Measurements from ENCODE around the gene CIZ1. TPM values are rescaled to one million over a fixed set of nuclear protein-coding genes. Genes with fewer than 3 reads are reported as not detected.

The CIZ1 gene
- total RNA-seq, 1 donor from 2014 or later = 56.7 TPM

DNA sequence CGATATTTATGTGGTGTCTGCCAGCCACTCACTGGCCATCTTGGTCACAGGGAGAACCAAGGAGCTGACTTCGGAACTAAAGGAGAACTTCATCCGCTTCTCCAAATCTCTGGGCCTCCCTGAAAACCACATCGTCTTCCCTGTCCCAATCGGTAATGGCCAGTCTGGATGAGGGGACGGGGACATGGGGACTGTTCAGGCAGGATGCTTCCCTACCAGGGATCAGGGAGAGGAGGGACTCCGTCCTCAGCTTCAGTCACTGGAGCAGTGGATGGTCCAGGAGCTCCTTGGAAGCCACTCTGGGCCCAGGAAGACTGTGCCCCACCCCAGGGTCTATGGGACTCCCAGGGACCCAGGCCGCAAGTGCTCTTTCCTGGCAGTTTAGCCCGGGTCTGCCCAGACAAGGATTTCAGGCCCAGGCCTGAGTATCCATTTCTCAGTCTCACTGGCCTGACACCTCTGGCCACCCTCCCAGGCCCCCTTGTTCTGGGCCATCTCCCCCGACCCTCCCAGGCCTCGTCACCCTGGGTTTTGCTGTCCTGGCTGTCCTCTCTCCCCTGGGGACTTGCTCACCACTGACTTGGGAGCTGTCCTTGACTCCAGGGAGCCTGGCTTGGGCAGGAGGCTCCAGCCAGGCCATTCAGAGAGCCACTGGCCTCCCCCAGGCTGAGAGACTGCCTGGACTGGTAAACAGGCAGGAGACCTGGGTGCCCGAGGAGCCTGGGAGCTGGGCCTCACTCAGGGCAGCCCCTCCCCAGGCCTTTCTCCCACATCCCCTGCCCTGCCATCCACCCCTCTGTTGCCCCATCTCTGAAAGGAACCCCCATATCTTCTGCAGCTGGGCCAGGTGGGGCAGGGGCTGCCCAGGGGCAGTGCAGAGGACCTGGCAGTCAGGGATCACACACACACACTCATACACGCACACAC is 39.0 kb downstream of the CIZ1 start:
- DNase-seq (ENCODE audit: low read depth) = no peak
- H3K4me3 ChIP-seq (ENCODE audit: low read depth, low read length) = no peak overlapping the region
- TF ChIP-seq, protein P1, sequence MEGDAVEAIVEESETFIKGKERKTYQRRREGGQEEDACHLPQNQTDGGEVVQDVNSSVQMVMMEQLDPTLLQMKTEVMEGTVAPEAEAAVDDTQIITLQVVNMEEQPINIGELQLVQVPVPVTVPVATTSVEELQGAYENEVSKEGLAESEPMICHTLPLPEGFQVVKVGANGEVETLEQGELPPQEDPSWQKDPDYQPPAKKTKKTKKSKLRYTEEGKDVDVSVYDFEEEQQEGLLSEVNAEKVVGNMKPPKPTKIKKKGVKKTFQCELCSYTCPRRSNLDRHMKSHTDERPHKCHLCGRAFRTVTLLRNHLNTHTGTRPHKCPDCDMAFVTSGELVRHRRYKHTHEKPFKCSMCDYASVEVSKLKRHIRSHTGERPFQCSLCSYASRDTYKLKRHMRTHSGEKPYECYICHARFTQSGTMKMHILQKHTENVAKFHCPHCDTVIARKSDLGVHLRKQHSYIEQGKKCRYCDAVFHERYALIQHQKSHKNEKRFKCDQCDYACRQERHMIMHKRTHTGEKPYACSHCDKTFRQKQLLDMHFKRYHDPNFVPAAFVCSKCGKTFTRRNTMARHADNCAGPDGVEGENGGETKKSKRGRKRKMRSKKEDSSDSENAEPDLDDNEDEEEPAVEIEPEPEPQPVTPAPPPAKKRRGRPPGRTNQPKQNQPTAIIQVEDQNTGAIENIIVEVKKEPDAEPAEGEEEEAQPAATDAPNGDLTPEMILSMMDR (conservative IDR thresholded peaks at IDR 0.05; ENCODE audit: low read depth, low read length) = no peak

DNA sequence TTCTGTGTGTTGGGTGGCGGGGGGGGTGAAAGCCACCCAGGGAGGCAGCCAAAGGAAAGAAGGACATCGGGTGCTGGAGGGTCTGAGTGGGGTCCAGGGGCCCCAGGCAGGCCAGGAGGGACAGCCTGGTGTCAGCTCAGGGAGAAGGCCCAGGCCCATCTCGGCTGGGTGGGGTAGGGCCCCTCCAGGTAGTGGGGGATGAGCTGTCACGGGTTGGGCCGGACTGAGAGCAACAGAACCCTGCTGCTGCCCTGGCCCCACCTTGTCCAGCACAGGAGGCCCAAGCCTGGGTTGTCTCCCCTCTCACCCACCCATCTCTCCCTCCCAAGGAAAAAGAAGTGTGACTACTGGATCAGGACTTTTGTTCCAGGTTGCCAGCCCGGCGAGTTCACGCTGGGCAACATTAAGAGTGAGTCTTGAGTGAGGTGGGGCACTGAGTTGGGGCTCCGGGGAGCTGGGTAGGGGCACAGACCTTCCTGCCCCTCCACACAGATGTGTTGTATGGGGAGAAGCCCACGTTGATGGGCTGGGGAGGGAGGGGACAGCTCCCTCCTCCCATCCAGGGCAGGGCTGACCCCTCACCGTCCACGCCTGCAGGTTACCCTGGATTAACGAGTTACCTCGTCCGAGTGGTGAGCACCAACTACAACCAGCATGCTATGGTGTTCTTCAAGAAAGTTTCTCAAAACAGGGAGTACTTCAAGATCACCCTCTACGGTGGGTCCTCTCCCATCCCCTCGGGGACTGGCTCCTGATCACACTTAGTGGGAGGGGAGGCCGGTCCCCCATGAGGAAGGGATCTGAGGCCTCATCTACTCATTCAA is 39.9 kb downstream of the CIZ1 start:
- no peak for DNase-seq (ENCODE audit: low read depth)
- TF ChIP-seq, protein P1 (conservative IDR thresholded peaks at IDR 0.05; ENCODE audit: low read depth, low read length) = no peak
- no peak overlapping the region for H3K4me3 ChIP-seq (ENCODE audit: low read depth, low read length)

DNA sequence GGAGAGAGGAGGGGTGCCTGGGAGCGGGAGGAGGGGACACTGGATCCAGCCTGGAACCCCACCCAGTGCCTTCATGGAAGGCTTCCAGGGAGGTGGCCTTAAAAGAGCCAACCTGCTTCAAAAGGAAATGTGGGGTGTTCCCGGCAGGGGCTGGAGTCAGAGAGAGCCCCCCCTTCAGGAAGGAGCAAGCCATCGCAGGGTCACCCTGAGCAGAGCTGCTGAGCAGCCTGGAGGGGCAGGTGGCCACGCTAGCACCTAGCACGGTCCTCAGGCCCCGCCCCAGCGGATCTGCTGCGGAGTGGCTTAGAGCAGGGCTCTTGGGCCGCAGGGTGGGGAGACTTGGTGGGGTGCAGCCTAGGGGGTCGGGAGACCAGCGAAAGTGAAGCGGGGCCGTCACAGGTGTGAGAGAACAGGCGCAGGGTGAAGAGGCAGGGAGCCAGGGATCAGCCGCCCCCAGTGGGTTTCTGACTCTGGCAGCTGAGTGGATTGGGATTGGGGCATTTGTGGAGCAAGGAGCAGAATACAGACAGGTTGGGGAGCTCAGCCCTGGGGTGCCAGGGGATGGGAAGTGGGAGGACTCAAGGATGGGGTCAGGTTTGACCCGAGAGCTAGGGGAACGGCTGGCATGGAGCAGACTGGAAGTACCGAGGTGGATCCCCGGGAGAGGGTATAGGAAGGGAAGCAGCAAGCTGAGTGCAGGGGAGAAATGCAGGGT is 40.6 kb downstream of the CIZ1 start:
- DNase-seq (ENCODE audit: low read depth) = no peak
- H3K4me3 ChIP-seq (ENCODE audit: low read depth, low read length) = no peak overlapping the region
- TF ChIP-seq, protein P1 (conservative IDR thresholded peaks at IDR 0.05; ENCODE audit: low read depth, low read length) = peak; percentile 30

DNA sequence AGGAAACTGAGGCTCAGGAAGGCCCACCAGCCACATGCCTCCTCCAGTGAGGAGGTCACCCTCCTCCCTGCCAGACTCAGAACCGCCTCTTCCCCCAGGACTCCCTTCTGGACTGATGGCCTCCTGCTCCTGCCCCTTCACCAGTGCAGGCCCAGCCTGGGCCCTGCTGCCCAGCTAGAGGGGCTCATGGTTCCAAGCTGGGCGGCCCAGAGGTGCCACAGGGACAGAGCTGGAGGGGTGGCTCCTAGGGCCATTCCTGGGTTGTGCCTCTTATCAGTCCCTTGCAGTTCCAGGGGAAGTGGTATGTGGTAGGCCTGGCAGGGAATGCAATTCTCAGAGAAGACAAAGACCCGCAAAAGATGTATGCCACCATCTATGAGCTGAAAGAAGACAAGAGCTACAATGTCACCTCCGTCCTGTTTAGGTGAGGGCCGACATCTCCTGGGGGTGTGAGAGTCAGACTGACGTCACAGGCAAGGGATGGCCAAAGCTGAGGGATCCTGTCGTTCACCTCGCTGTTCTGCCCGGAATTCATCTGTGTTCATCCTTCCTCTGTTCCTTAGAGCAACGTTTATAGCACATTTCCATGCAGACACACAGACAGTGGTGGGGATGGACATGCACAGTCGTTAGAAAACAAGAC is 41.3 kb downstream of the CIZ1 start:
- TF ChIP-seq, protein P1 (conservative IDR thresholded peaks at IDR 0.05; ENCODE audit: low read depth, low read length) = no peak
- no peak for DNase-seq (ENCODE audit: low read depth)
- H3K4me3 ChIP-seq (ENCODE audit: low read depth, low read length) = no peak overlapping the region

DNA sequence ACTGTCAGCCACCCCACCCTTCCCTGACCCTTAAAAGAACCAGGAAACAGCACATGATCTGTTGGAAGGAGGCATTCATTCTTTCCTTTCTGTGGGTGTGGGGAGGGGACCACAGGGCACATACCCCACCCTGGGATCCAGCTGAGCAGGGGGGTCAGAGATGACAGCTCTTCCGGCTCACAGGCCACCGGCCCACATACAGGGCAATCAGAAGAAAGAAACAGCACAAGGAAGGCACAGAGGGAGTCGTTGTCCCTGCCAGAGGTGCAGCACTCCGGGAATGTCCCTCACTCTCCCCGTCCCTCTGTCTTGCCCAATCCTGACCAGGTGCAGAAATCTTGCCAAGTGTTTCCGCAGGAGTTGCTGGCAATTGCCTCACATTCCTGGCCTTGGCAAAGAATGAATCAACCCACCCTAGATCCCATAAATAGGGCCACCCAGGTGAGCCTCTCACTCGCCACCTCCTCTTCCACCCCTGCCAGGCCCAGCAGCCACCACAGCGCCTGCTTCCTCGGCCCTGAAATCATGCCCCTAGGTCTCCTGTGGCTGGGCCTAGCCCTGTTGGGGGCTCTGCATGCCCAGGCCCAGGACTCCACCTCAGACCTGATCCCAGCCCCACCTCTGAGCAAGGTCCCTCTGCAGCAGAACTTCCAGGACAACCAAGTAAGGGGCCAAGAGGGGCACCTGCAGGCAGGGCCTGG is 42.2 kb downstream of the CIZ1 start, which contains the start of gene LCN2:
Gene LCN2 (plus strand): TSS at position 453 of the 701 bp plus-strand sequence. CDS start 73 bp downstream, at position 526.
- H3K4me3 ChIP-seq (ENCODE audit: low read depth, low read length) = no peak within 1 kb of the TSS
- peak; percentile 70 for DNase-seq (ENCODE audit: low read depth)
- TF ChIP-seq, protein P1 (conservative IDR thresholded peaks at IDR 0.05; ENCODE audit: low read depth, low read length) = no peak
